ENCODE data around the gene LMAN2L.

GRCh38 chr2:96759548-96759947, 19.7 kb upstream of the LMAN2L start:
- TF ChIP-seq CTCF (IDR thresholded peaks at IDR 0.05) = no peak
- no peak for TF ChIP-seq POLR2A (IDR thresholded peaks at IDR 0.05)
- TF ChIP-seq EP300 (IDR thresholded peaks at IDR 0.05) = no peak
- no peak for TF ChIP-seq POLR2AphosphoS5 (IDR thresholded peaks at IDR 0.05)
